ENCODE data around the gene RTN4RL1.
A peak's percentile ranks its signal among the peaks of the same experiment; 100 is the strongest.

RTN4RL1 gene

GRCh38 chr17:2043785-2044184, 18.7 kb upstream of the RTN4RL1 start:
- no peak for DNase-seq

- DNase-seq = no peak
These were observed 17.8 kb upstream of the RTN4RL1 start for GRCh38 chr17:2042933-2043332.

GRCh38 chr17:2042390-2042847, 17.3 kb upstream of the RTN4RL1 start:
- no peak for DNase-seq

GRCh38 chr17:2041561-2042389, 16.6 kb upstream of the RTN4RL1 start, which contains the start of gene OVCA2:
Gene OVCA2, plus strand, starts transcription at chr17:2042022. Its CDS starts 26 bp downstream, at chr17:2042048.
- DNase-seq = peak; percentile 97

- no peak for DNase-seq
These were observed 15.9 kb upstream of the RTN4RL1 start for GRCh38 chr17:2040942-2041560.

- no peak for DNase-seq
These were observed 15.2 kb upstream of the RTN4RL1 start for GRCh38 chr17:2040219-2040827.

GRCh38 chr17:2037155-2037554, 12.0 kb upstream of the RTN4RL1 start:
- no peak for DNase-seq

GRCh38 chr17:2035541-2036488, 10.7 kb upstream of the RTN4RL1 start:
- DNase-seq = no peak

- DNase-seq = no peak
These were observed 9.8 kb upstream of the RTN4RL1 start for GRCh38 chr17:2034806-2035540.

DNA sequence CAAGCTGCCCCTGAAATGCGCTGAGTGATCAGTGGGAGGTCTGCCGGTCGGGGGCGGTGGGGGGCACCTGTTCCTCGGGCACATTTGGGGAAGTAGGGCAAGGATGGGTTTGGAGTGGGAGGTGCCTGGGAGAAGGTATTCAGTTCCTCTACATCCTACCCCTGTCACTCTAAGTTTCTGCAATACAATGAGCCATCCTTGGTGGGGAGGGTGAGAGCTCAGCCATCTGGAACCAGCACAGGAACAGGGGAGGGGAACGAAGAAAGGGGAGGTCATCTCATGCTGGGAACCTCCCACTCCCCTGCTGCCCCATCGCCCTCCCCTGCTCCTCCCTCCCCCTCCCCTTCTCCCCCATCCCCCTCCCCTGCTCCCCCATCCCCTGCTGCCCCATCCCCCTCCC, 9.0 kb upstream of the RTN4RL1 start:
- DNase-seq = no peak

DNA sequence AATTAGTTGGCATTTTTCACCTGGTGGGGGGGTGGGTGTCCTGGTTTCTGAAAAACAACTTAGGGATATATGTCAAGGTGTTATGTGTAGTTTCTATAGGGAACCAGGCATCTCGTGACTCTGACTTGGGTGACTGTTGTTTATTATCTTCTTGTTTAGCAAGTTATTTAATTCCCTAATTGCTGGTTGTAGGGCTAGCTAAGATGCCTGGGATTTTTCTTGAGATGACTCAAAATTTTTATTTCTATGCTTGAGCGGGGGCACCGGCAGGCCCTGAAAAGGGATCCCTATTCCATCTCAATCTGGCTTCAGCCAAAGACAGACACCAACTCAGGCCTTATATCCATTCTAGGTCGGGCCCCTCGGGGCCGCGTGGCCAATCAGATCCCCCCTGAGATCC, 8.0 kb upstream of the RTN4RL1 start:
- no peak for DNase-seq

DNA sequence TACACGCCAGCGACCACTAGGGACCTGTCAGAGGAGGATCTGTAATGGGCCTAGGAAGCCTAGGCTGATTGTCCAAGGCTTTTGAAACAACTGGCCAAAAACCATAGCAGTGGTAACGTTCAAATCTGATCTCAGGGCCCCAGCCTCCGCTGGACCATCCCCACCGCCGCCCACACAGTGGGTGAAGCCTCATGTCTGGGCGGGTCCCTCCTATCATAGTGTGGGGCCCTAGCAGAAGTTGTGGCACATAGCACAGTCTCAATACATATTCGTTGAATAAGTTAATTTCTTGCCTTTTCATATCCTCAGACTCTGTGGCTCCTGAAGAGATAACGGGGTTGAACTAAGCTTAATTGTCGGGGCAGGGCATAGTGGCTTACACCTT, 5.6 kb upstream of the RTN4RL1 start:
- DNase-seq = no peak

- DNase-seq = peak; percentile 79
These were observed 5.0 kb upstream of the RTN4RL1 start, which contains the start of gene DPH1 for GRCh38 chr17:2029911-2030778. Gene DPH1, plus strand, starts transcription at chr17:2030153. Its CDS starts 17 bp downstream, at chr17:2030170.

DNA sequence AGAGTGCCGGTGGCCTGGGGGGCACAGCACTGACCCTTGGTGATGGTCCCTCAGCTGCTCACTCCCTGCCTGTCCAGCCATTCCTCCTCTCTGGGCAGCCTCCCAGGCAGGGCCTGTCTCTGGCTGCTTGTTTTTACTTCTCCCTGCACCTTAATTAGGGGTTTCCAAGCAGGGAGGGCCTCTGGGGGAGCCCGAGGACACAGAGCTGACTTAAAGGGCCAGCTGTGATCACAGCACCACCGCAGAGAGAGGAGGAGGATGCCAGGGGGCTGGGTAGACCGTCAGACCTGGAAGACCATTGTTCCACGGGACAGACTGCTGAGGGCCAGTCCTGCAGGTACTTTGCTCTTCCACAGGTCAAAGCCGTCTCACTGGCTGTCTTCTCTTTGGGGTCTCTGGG, 3.6 kb upstream of the RTN4RL1 start:
- no peak for DNase-seq

- no peak for DNase-seq
These were observed 3.1 kb upstream of the RTN4RL1 start for GRCh38 chr17:2028234-2028614.

DNA sequence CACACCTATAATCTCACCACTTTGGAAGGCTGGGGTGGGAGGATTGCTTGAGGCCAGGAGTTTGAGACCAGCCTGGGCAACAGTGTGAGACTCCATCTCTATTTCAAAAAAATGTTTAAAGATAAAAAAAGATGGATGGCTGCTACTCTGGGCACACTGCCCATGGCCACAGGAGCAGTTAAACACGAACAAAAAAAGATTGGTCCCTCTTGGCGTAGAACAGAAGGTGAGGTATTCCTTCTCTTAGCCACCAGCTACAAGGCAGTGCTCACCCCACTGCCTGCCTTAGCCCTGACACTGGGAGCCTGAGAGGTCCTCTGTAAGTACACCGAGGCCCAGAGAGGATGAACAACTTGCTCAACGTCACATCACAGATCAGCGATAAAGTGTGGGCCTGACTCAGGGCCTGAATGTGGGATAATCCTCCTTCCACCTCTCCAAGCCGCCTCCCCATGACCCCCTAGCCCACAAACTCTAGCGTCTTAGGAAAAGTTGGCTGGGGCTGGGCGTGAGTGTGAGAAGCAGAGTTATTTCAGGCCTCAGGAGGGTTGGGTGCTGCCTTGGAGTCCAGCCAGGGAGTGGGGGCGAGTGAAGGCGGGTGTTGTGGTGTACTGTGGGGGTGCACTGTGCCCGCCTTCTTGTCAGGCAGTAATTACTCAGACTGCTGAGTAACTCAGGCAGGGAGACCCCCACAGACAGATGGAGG, 2.5 kb upstream of the RTN4RL1 start:
- no peak for DNase-seq

GRCh38 chr17:2025622-2026309, 632 bp upstream of the RTN4RL1 start:
- DNase-seq = no peak

- DNase-seq = no peak
These were observed 438 bp downstream of the RTN4RL1 start for GRCh38 chr17:2024572-2025219.

Measured in effector CD4-positive, alpha-beta T cell (primary cell).